Measurements from ENCODE around the gene NMNAT1.

DNA sequence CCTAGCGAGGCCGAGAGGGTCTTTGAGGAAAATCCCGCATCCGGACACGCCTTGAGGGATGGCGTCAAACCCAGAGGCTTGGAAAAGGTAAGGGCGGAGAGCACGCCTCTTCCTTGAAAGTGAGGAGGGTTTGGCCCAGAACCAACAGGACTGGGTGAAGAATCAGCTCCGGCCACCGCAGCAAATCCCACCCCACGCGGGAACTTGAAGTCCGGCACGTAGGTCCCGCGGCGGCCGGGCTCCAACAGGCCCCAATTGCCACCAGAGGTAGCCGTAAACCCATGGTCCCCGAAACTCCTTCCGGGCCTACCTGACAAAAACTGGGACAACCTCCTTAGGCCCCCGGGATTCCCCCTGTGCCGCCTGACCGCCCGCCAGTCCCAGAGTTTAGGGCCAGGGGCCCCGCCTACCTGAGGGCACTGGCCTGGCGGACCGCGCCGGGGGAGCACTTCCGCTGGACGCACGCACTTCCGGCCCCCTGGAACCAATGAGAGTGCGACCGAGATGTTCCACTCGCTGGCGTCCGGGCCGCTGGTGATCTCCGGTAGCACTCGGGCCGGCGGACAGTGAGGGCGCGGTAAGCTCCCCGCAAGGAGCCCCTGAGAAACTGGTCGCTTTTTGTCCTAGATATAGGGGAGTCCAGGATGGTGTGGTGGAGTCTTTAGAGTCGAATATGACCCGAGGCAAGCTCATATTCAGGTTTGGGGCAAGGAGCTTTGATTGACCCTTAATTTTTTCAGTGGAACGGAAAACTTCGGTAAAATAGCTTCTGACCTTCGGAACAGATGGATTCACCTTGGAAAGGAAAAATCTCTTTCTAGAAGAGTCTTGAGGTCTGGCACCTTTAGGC, at the start of gene NMNAT1, which contains the start of gene LZIC:
- TF ChIP-seq CTCF (IDR thresholded peaks at IDR 0.05 in 2 of 3, conservative IDR thresholded peaks at IDR 0.05 in 1 of 3; ENCODE audit: borderline replicate concordance in 1 of 3, insufficient read depth in 1 of 3, low read depth in 2 of 3, low read length in 2 of 3) (no peak), ATF3 (IDR thresholded peaks at IDR 0.05) (no peak), TCF7L2 (IDR thresholded peaks at IDR 0.05; ENCODE audit: borderline replicate concordance, extremely low read depth, insufficient read depth, insufficient read length) (peak; percentile 40), POLR2AphosphoS5 (IDR thresholded peaks at IDR 0.05; ENCODE audit: low read depth, low read length) (peak; percentile 90), YY1 (IDR thresholded peaks at IDR 0.05; ENCODE audit: extremely low read depth, insufficient replicate concordance, low read depth, low read length) (peak; percentile 75), JUND (IDR thresholded peaks at IDR 0.05) (no peak), POLR2A (IDR thresholded peaks at IDR 0.05; ENCODE audit: borderline replicate concordance, extremely low read depth, insufficient read depth, insufficient read length) (peak; percentile 88), CBX3 (IDR thresholded peaks at IDR 0.05; ENCODE audit: low read depth) (peak; percentile 98), FOSL1 (IDR thresholded peaks at IDR 0.05; ENCODE audit: low read depth) (no peak; the same call in 1 of the 2 replicates)
- TF ChIP-seq, protein P1, sequence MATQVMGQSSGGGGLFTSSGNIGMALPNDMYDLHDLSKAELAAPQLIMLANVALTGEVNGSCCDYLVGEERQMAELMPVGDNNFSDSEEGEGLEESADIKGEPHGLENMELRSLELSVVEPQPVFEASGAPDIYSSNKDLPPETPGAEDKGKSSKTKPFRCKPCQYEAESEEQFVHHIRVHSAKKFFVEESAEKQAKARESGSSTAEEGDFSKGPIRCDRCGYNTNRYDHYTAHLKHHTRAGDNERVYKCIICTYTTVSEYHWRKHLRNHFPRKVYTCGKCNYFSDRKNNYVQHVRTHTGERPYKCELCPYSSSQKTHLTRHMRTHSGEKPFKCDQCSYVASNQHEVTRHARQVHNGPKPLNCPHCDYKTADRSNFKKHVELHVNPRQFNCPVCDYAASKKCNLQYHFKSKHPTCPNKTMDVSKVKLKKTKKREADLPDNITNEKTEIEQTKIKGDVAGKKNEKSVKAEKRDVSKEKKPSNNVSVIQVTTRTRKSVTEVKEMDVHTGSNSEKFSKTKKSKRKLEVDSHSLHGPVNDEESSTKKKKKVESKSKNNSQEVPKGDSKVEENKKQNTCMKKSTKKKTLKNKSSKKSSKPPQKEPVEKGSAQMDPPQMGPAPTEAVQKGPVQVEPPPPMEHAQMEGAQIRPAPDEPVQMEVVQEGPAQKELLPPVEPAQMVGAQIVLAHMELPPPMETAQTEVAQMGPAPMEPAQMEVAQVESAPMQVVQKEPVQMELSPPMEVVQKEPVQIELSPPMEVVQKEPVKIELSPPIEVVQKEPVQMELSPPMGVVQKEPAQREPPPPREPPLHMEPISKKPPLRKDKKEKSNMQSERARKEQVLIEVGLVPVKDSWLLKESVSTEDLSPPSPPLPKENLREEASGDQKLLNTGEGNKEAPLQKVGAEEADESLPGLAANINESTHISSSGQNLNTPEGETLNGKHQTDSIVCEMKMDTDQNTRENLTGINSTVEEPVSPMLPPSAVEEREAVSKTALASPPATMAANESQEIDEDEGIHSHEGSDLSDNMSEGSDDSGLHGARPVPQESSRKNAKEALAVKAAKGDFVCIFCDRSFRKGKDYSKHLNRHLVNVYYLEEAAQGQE (IDR thresholded peaks at IDR 0.05; ENCODE audit: low read depth) = no peak

All from HCT116 (cell line).